GM10248 (cell line): ENCODE measurements around the gene ETDB.

Source experiments
- CTCF ChIA-PET: fragments of 300-600 bp; sonication (Branson Sonifier 250); formaldehyde crosslinking; extraction: SDS; loops from one replicate; lab custom pipeline; 2021; ENCODE audit warnings: antibody characterized with exemption; lab: Yijun Ruan, JAX
- POLR2A ChIA-PET: fragments of 350-650 bp; sonication (Branson Sonifier 250); formaldehyde crosslinking; extraction: SDS; loops from one replicate; lab custom pipeline; 2020; ENCODE audit warnings: antibody characterized with exemption; lab: Yijun Ruan, JAX
- DNase-seq: peaks from one replicate; pipeline ENCODE4 v3.0.0; 2012; ENCODE audit errors: extremely low spot score
- CTCF ChIP-seq: IDR thresholded peaks from 2 replicates; pipeline ENCODE4 v1.5.1; 2012; ENCODE audit warnings: mild to moderate bottlenecking, low read depth; ENCODE audit errors: extremely low read depth, missing control alignments, control extremely low read depth

The ETDB gene

GRCh38 chrX:135086197-135086854, 34.0 kb downstream of the ETDB start:
- DNase-seq, result peak; percentile 38
- CTCF ChIA-PET, result interaction anchor here (0.6 to 2.0 kb wide), 10 partner anchors 9 to 602 kb away, joined by 3 to 18 read pairs (median 3); no protein-coding TSS in a partner anchor
- peak; percentile 56 for TF ChIP-seq CTCF
- POLR2A ChIA-PET, result no interaction called here

DNA sequence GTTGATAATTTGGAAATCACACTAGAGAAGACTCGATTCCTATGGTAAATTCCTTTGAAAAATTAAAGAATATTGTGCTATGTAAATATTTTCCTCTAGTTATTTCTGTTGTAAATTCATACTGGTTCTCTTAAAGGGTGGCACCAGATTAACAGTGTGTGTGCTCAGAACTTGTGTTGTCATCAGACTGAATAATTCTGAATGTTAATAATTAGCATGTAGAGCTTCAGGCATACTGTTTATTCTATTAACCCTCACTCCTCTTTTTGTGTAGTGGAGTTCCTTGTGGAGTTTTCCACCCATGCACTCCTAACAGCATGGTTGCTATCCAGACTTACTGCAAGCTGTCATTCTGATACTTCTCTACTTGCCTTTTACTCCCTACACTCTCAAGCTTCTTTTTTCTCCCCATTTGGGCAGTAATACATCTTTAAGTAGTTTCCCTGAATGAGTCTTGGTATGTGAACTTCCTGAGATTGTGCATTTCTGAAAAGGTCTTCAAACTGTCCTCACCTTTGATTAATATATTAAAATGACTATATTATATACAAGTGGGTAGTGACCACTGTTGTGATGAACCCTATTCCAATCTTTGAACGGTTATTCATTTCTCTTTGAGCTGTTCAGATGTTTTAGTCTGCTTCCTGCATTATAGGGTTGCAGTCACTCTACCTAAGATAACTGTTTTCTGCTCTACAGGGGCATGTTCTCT, 38.5 kb downstream of the ETDB start:
- no peak for DNase-seq
- ChIA-PET POLR2A (no interaction called here), CTCF (interaction anchor here (0.8 kb wide), 1 partner anchor 35 kb away, joined by 3 read pairs; no protein-coding TSS in a partner anchor)
- no peak for TF ChIP-seq CTCF
